ENCODE results near the gene GLTP.

DNA sequence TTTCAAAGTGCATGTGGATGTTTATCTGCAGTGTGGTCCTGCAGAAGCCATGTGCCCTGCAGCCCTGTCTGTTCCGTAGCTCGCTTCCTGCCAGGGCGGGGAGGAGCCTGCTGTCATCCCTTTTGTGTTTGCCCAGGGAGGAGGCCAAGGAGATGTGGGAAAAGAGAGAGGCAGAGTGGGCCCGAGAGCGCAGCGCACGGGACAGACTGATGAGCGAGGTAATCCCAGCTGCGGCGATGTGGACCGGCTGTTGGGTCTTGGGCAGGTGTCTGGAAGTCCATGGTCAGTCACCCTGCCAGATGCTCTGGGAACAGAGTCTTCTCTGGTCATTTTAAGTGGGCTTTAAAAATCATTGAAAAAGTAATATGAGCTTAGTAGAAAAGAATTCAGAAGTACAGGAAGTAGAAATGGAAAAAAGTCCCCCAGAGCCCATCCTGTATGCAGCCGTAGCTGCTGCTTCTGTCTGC lies 32.5 kb upstream of the GLTP start:
- TF ChIP-seq, protein P1, sequence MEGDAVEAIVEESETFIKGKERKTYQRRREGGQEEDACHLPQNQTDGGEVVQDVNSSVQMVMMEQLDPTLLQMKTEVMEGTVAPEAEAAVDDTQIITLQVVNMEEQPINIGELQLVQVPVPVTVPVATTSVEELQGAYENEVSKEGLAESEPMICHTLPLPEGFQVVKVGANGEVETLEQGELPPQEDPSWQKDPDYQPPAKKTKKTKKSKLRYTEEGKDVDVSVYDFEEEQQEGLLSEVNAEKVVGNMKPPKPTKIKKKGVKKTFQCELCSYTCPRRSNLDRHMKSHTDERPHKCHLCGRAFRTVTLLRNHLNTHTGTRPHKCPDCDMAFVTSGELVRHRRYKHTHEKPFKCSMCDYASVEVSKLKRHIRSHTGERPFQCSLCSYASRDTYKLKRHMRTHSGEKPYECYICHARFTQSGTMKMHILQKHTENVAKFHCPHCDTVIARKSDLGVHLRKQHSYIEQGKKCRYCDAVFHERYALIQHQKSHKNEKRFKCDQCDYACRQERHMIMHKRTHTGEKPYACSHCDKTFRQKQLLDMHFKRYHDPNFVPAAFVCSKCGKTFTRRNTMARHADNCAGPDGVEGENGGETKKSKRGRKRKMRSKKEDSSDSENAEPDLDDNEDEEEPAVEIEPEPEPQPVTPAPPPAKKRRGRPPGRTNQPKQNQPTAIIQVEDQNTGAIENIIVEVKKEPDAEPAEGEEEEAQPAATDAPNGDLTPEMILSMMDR (IDR thresholded peaks at IDR 0.05; ENCODE audit: low read length): no peak
- TF ChIP-seq EZH2 (optimal IDR thresholded peaks at IDR 0.05; ENCODE audit: low read depth, low read length): no peak

All from MM.1S (cell line).